IMR-90 (cell line): Measurements from ENCODE around the gene NCAPG2. TPM values are rescaled to one million over a fixed set of nuclear protein-coding genes. Genes with fewer than 3 reads are reported as not detected.

ENCODE experiments used
- ATAC-seq: fragments of 200-7000 bp; cut with Tn5 transposase; 2 replicates; pipeline ENCODE4 v1.9.1; 2020; ENCODE audit warnings: low read depth, mild to moderate bottlenecking, moderate library complexity
- BruUV-seq: library from RNA; stranded (reverse); fragments of 400-500 nt; replicated peaks from 2 replicates; lab custom pipeline; 2021; lab: Mats Ljungman, UMichigan
- CTCF ChIA-PET: fragments of 300-600 bp; formaldehyde crosslinking; extraction: SDS; loops from one replicate; lab custom pipeline; 2021; ENCODE audit warnings: antibody characterized with exemption; lab: Yijun Ruan, JAX
- POLR2A ChIA-PET: fragments of 300-600 bp; sonication (Branson Sonifier 250); formaldehyde crosslinking; loops from one replicate; lab custom pipeline; 2022; ENCODE audit warnings: antibody characterized with exemption; ENCODE audit not compliant: unreplicated experiment; lab: Charles Lee
- DNase-seq: peaks from one replicate; pipeline ENCODE4 v3.0.0; 2013
- H2AFZ ChIP-seq: replicated peaks from 2 replicates; pipeline ENCODE3; 2013; ENCODE audit warnings: low read length, mild to moderate bottlenecking; ENCODE audit not compliant: poor library complexity
- H2AK5ac ChIP-seq: 2 replicates; pipeline ENCODE4 v1.6.1; 2013; ENCODE audit warnings: low read depth, low read length, inconsistent platforms
- H2AK9ac ChIP-seq: replicated peaks from 2 replicates; pipeline ENCODE3; 2013; ENCODE audit warnings: mild to moderate bottlenecking, low read depth, low read length, moderate library complexity; ENCODE audit not compliant: poor library complexity
- H2BK120ac ChIP-seq: 2 replicates; pipeline ENCODE4 v1.6.1; 2013; ENCODE audit warnings: low read depth, low read length, inconsistent platforms
- H2BK15ac ChIP-seq: 3 replicates; pipeline ENCODE4 v1.6.1; 2013; ENCODE audit warnings: low read depth, low read length, inconsistent platforms
- H2BK20ac ChIP-seq: 2 replicates; pipeline ENCODE4 v1.6.1; 2013; ENCODE audit warnings: low read depth, mild to moderate bottlenecking, inconsistent platforms, low read length, moderate library complexity
- H2BK5ac ChIP-seq: 2 replicates; pipeline ENCODE4 v1.6.1; 2013; ENCODE audit warnings: mild to moderate bottlenecking, low read depth, low read length, inconsistent platforms; ENCODE audit not compliant: poor library complexity, severe bottlenecking
- H3K14ac ChIP-seq: replicated peaks from 2 replicates; pipeline ENCODE4 v1.6.1; 2013; ENCODE audit warnings: low read depth, low read length, inconsistent platforms
- H3K18ac ChIP-seq: 2 replicates; pipeline ENCODE4 v1.6.1; 2013; ENCODE audit warnings: low read depth, low read length, control low read depth
- H3K23ac ChIP-seq: 2 replicates; pipeline ENCODE4 v1.6.1; 2013; ENCODE audit warnings: low read depth, low read length, inconsistent platforms
- H3K27ac ChIP-seq: 2 replicates; pipeline ENCODE4 v1.5.1; 2013; ENCODE audit warnings: mild to moderate bottlenecking, control low read depth, low read length; ENCODE audit not compliant: insufficient read depth
- H3K27me3 ChIP-seq: 2 replicates; pipeline ENCODE4 v1.6.1; 2013; ENCODE audit warnings: low read length; ENCODE audit not compliant: control insufficient read depth, insufficient read depth
- H3K36me3 ChIP-seq: 2 replicates; pipeline ENCODE4 v1.6.1; 2013; ENCODE audit warnings: low read length, mixed read lengths; ENCODE audit not compliant: control insufficient read depth, insufficient read depth
- H3K4ac ChIP-seq: 2 replicates; pipeline ENCODE4 v1.6.1; 2013; ENCODE audit warnings: low read depth, low read length, inconsistent platforms
- H3K4me1 ChIP-seq: 2 replicates; pipeline ENCODE4 v1.6.1; 2013; ENCODE audit warnings: low read length, mixed read lengths; ENCODE audit not compliant: control insufficient read depth, insufficient read depth
- H3K4me2 ChIP-seq: 2 replicates; pipeline ENCODE4 v1.6.1; 2013; ENCODE audit warnings: low read depth, mild to moderate bottlenecking, control low read depth, low read length, moderate library complexity
- H3K4me3 ChIP-seq: 2 replicates; pipeline ENCODE4 v1.5.1; 2013; ENCODE audit warnings: low read depth, mild to moderate bottlenecking, control low read depth, low read length, moderate library complexity; ENCODE audit not compliant: insufficient read depth
- H3K56ac ChIP-seq: 2 replicates; pipeline ENCODE4 v1.6.1; 2013; ENCODE audit warnings: low read length, inconsistent platforms; ENCODE audit not compliant: insufficient read depth; ENCODE audit errors: extremely low read depth
- H3K79me1 ChIP-seq, 2 experiments: 2 replicates each; pipeline ENCODE4 v1.6.1; 2013; ENCODE audit warnings: low read length in 2 of 2, inconsistent platforms in 1 of 2, low read depth in 1 of 2
- H3K9ac ChIP-seq: 2 replicates; pipeline ENCODE4 v1.6.1; 2013; ENCODE audit warnings: low read depth, low read length, control low read depth
- H3K9me1 ChIP-seq: 2 replicates; pipeline ENCODE4 v1.6.1; 2013; ENCODE audit warnings: low read length, inconsistent platforms; ENCODE audit not compliant: insufficient read depth
- H3K9me3 ChIP-seq: 2 replicates; pipeline ENCODE4 v1.6.1; 2013; ENCODE audit warnings: low read length; ENCODE audit not compliant: control insufficient read depth, insufficient read depth
- H4K20me1 ChIP-seq: 2 replicates; pipeline ENCODE4 v1.6.1; 2013; ENCODE audit warnings: low read length, inconsistent platforms; ENCODE audit not compliant: insufficient read depth
- H4K5ac ChIP-seq: 2 replicates; pipeline ENCODE4 v1.6.1; 2013; ENCODE audit warnings: mild to moderate bottlenecking, low read depth, low read length, control low read depth
- H4K8ac ChIP-seq, 2 experiments: 2 replicates each; pipeline ENCODE4 v1.6.1; 2013; ENCODE audit warnings: low read depth in 2 of 2, low read length in 2 of 2, control low read depth in 1 of 2, inconsistent platforms in 1 of 2
- H4K91ac ChIP-seq: 2 replicates; pipeline ENCODE4 v1.6.1; 2013; ENCODE audit warnings: low read depth, low read length, inconsistent platforms; ENCODE audit not compliant: insufficient read depth
- BHLHE40 ChIP-seq: fragments of 150-350 bp; IDR thresholded peaks from 2 replicates; pipeline ENCODE4 v1.6.1; 2016; ENCODE audit warnings: mild to moderate bottlenecking, low read depth, low read length
- CEBPB ChIP-seq: IDR thresholded peaks from 2 replicates; pipeline ENCODE4 v1.6.1; 2012; ENCODE audit warnings: low read depth, low read length, improper control_type of control experiment
- CHD1 ChIP-seq: IDR thresholded peaks from 2 replicates; pipeline ENCODE4 v1.6.1; 2012; ENCODE audit warnings: low read depth, low read length, improper control_type of control experiment
- CTCF ChIP-seq: conservative IDR thresholded peaks from 2 replicates; pipeline ENCODE4 v1.5.1; 2012; ENCODE audit warnings: mild to moderate bottlenecking, low read depth, low read length, improper control_type of control experiment
- ELK1 ChIP-seq: fragments of 150-350 bp; IDR thresholded peaks from 2 replicates; pipeline ENCODE4 v1.6.1; 2016; ENCODE audit warnings: low read depth, mild to moderate bottlenecking, low read length, moderate library complexity, borderline replicate concordance
- FOS ChIP-seq: fragments of 150-350 bp; IDR thresholded peaks from 2 replicates; pipeline ENCODE4 v1.6.1; 2016; ENCODE audit warnings: low read depth, low read length
- MAFK ChIP-seq: IDR thresholded peaks from 2 replicates; pipeline ENCODE4 v1.6.1; 2012; ENCODE audit warnings: low read depth, low read length, improper control_type of control experiment
- MAZ ChIP-seq: IDR thresholded peaks from 2 replicates; pipeline ENCODE4 v1.6.1; 2012; ENCODE audit warnings: low read depth, mild to moderate bottlenecking, low read length, improper control_type of control experiment, moderate library complexity, borderline replicate concordance
- MXI1 ChIP-seq: IDR thresholded peaks from 2 replicates; pipeline ENCODE4 v1.6.1; 2012; ENCODE audit warnings: low read depth, mild to moderate bottlenecking, low read length, moderate library complexity, borderline replicate concordance
- NFE2L2 ChIP-seq: fragments of 150-350 bp; IDR thresholded peaks from 2 replicates; pipeline ENCODE4 v1.6.1; 2016; ENCODE audit warnings: low read depth, mild to moderate bottlenecking, low read length
- POLR2A ChIP-seq: IDR thresholded peaks from 2 replicates; pipeline ENCODE4 v1.6.1; 2012; ENCODE audit warnings: mild to moderate bottlenecking, low read depth, low read length
- RAD21 ChIP-seq: IDR thresholded peaks from 2 replicates; pipeline ENCODE4 v1.6.1; 2012; ENCODE audit warnings: low read length, improper control_type of control experiment
- RCOR1 ChIP-seq: IDR thresholded peaks from 2 replicates; pipeline ENCODE4 v1.6.1; 2012; ENCODE audit warnings: mild to moderate bottlenecking, low read length, improper control_type of control experiment; ENCODE audit not compliant: insufficient replicate concordance
- RFX5 ChIP-seq: IDR thresholded peaks from 2 replicates; pipeline ENCODE4 v1.8.0; 2012; ENCODE audit warnings: low read depth, mild to moderate bottlenecking, low read length, moderate library complexity
- SMC3 ChIP-seq: fragments of 150-350 bp; IDR thresholded peaks from 2 replicates; pipeline ENCODE4 v1.6.1; 2016; ENCODE audit warnings: low read depth, mild to moderate bottlenecking, antibody characterized with exemption, low read length, moderate library complexity
- USF2 ChIP-seq: fragments of 150-350 bp; IDR thresholded peaks from 2 replicates; pipeline ENCODE4 v1.6.1; 2017; ENCODE audit warnings: mild to moderate bottlenecking, antibody characterized with exemption, low read length, low read depth
- WGBS, 2 experiments: methylation state at CpG; one replicate each; pipeline versions ENCODE4 v1.1.5 to v1.1.7; 2013; ENCODE audit warnings: missing lambda C conversion rate in 2 of 2; ENCODE audit not compliant: insufficient read length in 1 of 2; ENCODE audit errors: extremely low coverage in 2 of 2; 5-methylcytosine and 5-hydroxymethylcytosine counted together
- dilution Hi-C: fragments of 300-500 bp; cut with HindIII; formaldehyde crosslinking; loops from one replicate; pipeline ENCODE4 v1.14.3; 2018; ENCODE audit warnings: low sequenced_read_pairs; ENCODE audit not compliant: unreplicated experiment
- in situ Hi-C: fragments of 300-500 bp; cut with MboI; formaldehyde crosslinking; loops from 3 replicates; pipeline ENCODE4 v1.14.3; 2019; ENCODE audit warnings: low sequenced_read_pairs, inconsistent platforms, mixed read lengths
- intact Hi-C: fragments of 100-400 bp; cut with micrococcal nuclease; formaldehyde crosslinking; loops from 2 replicates; pipeline ENCODE4 v1.10.0; 2022
- polyA plus RNA-seq, 3 experiments: library from polyadenylated mRNA; depleted of rRNA; stranded (reverse); fragments of >200 nt; gene quantifications; 2 replicates each; pipeline ENCODE4 v1.2.3, GENCODE V29; 2012; ENCODE audit warnings: low replicate concordance in 1 of 3
- total RNA-seq: library from RNA; depleted of rRNA; stranded (reverse); fragments of >200 nt; gene quantifications from 2 replicates; pipeline ENCODE4 v1.2.3, GENCODE V29; 2012

Gene NCAPG2
- total and polyA plus RNA-seq, 2 of the 4 experiments (the other 2 are of a cell fraction) = 25.6 to 25.8 TPM

- Histone ChIP-seq H4K91ac (no peak overlapping the region), H3K4me3 (no peak overlapping the region), H2BK15ac (no peak overlapping the region), H3K23ac (no peak overlapping the region), H3K4me2 (no peak overlapping the region), H3K56ac (no peak overlapping the region), H2AK5ac (no peak overlapping the region), H3K18ac (no peak overlapping the region), H2AK9ac (no peak overlapping the region), H3K4me1 (peaks cover 7% of the 10 kb centered on the region), H4K20me1 (no peaks in the 10 kb centered on the region), H3K79me1 (peaks cover 36 to 54% of the 10 kb centered on the region in 2 experiments), H2BK120ac (no peak overlapping the region), H4K8ac (no peak overlapping the region), H3K27me3 (no peaks in the 10 kb centered on the region), H3K27ac (no peak overlapping the region), H4K5ac (no peak overlapping the region), H3K9ac (no peak overlapping the region), H3K9me1 (peaks cover 11% of the 10 kb centered on the region), H3K14ac (no peak overlapping the region), H2BK20ac (no peak overlapping the region), H3K4ac (no peak overlapping the region), H3K36me3 (peaks cover 4% of the 10 kb centered on the region; the same call in 1 of the 2 replicates), H2AFZ (no peak overlapping the region), H2BK5ac (no peak overlapping the region), H3K9me3 (no peaks in the 10 kb centered on the region)
- POLR2A ChIA-PET = no interaction called here
- BruUV-seq = no TSS peak
- WGBS, 2 experiments = no CpG with 5 or more reads among the region's 5 CpGs
- TF ChIP-seq MAFK (no peak), CHD1 (no peak), RAD21 (no peak), CTCF (no peak), CEBPB (no peak), POLR2A (no peak), RCOR1 (no peak), MAZ (no peak), USF2 (no peak), ELK1 (no peak), RFX5 (no peak), NFE2L2 (no peak), MXI1 (no peak), BHLHE40 (no peak), SMC3 (no peak), FOS (no peak)
- CTCF ChIA-PET = interaction anchor here (1.7 kb wide), 1 partner anchor 277 kb away, joined by 5 read pairs; no protein-coding TSS in a partner anchor
- intact Hi-C loops = no loop called here
- ATAC-seq (no peak), DNase-seq (no peak)
- in situ Hi-C loops = no loop called here
- dilution Hi-C loops = no loop called here
Observed at GRCh38 chr7:158700008-158700407, 4.6 kb downstream of the NCAPG2 start.
